PC-3 (cell line): ENCODE measurements around the gene SIN3B. TPM values are rescaled to one million over a fixed set of nuclear protein-coding genes. Genes with fewer than 3 reads are reported as not detected.

ENCODE experiments used
- ATAC-seq: fragments of 200-7000 bp; cut with Tn5 transposase; 2 replicates; pipeline ENCODE4 v1.9.1; 2020; ENCODE audit warnings: mild to moderate bottlenecking, moderate library complexity
- BruUV-seq: library from RNA; stranded (reverse); fragments of 400-500 nt; replicated peaks from 2 replicates; lab custom pipeline; 2021; lab: Mats Ljungman, UMichigan
- CTCF ChIA-PET: fragments of 300-600 bp; sonication (Branson Sonifier 250); formaldehyde crosslinking; loops from one replicate; lab custom pipeline; 2022; ENCODE audit warnings: antibody characterized with exemption; lab: Charles Lee
- POLR2A ChIA-PET: fragments of 300-600 bp; sonication (Branson Sonifier 250); formaldehyde crosslinking; loops from one replicate; lab custom pipeline; 2022; ENCODE audit warnings: antibody characterized with exemption; ENCODE audit not compliant: unreplicated experiment; lab: Charles Lee
- DNase-seq: peaks from one replicate; pipeline ENCODE4 v3.0.0-alpha.2; 2015
- H2AFZ ChIP-seq: fragments of 300-600 bp; sonication (generic); 2 replicates; pipeline ENCODE4 v1.6.0; 2016; ENCODE audit warnings: antibody characterized with exemption, low read length
- H3F3A ChIP-seq: fragments of 300-600 bp; sonication (generic); one replicate; pipeline ENCODE4 v1.6.0; 2017; ENCODE audit warnings: antibody characterized with exemption, low read length, control low read depth, mild to moderate bottlenecking; ENCODE audit not compliant: unreplicated experiment
- H3K27ac ChIP-seq: fragments of 300-600 bp; sonication (generic); 2 replicates; pipeline ENCODE4 v1.5.1; 2016; ENCODE audit warnings: mild to moderate bottlenecking, low read length
- H3K27me3 ChIP-seq: fragments of 300-600 bp; sonication (generic); 2 replicates; pipeline ENCODE4 v1.6.1; 2016; ENCODE audit warnings: low read length, mixed read lengths
- H3K36me3 ChIP-seq: fragments of 300-600 bp; sonication (generic); 2 replicates; pipeline ENCODE4 v1.6.1; 2016; ENCODE audit warnings: low read depth, mixed run types, low read length, mixed read lengths
- H3K4me1 ChIP-seq: fragments of 300-600 bp; sonication (generic); 2 replicates; pipeline ENCODE4 v1.5.1; 2016; ENCODE audit warnings: low read length; ENCODE audit not compliant: insufficient read depth
- H3K4me2 ChIP-seq: fragments of 300-600 bp; sonication (generic); 2 replicates; pipeline ENCODE4 v1.6.0; 2016; ENCODE audit warnings: low read length
- H3K4me3 ChIP-seq: fragments of 300-600 bp; sonication (generic); 2 replicates; pipeline ENCODE4 v1.5.1; 2016; ENCODE audit warnings: mild to moderate bottlenecking, low read length, mixed read lengths
- H3K79me2 ChIP-seq: fragments of 300-600 bp; sonication (generic); 2 replicates; pipeline ENCODE4 v1.6.1; 2017; ENCODE audit warnings: low read length, mixed read lengths
- H3K9ac ChIP-seq: fragments of 300-600 bp; sonication (generic); 2 replicates; pipeline ENCODE4 v1.6.0; 2016; ENCODE audit warnings: mild to moderate bottlenecking, low read length
- H3K9me2 ChIP-seq: fragments of 300-600 bp; sonication (generic); replicated peaks from 2 replicates; pipeline ENCODE4 v1.6.1; 2016; ENCODE audit warnings: mixed run types, low read length, mixed read lengths
- H3K9me3 ChIP-seq: fragments of 300-600 bp; sonication (generic); 2 replicates; pipeline ENCODE4 v1.6.1; 2016; ENCODE audit warnings: low read length, mixed read lengths
- H4K20me1 ChIP-seq: fragments of 300-600 bp; sonication (generic); 2 replicates; pipeline ENCODE4 v1.6.1; 2016; ENCODE audit warnings: low read length, mixed read lengths
- EZH2 ChIP-seq: fragments of 300-600 bp; sonication (generic); IDR thresholded peaks from one replicate; pipeline ENCODE4 v1.6.1; 2017; ENCODE audit warnings: antibody characterized with exemption, mild to moderate bottlenecking, low read length; ENCODE audit not compliant: unreplicated experiment
- EZH2phosphoT487 ChIP-seq: fragments of 300-600 bp; sonication (generic); IDR thresholded peaks from 2 replicates; pipeline ENCODE4 v1.6.1; 2018; ENCODE audit warnings: mild to moderate bottlenecking, antibody characterized with exemption, low read length, borderline replicate concordance
- intact Hi-C: fragments of 100-400 bp; cut with micrococcal nuclease; formaldehyde crosslinking; loops from 2 replicates; pipeline ENCODE4 v1.9.0; 2023
- total RNA-seq: library from RNA; depleted of rRNA; stranded (reverse); fragments of >200 nt; gene quantifications from 2 replicates; pipeline ENCODE4 v1.2.3, GENCODE V29; 2014
- TF ChIP-seq, protein P1 (sequence below): fragments of 300-600 bp; sonication (generic); conservative IDR thresholded peaks from 2 replicates; pipeline ENCODE4 v1.5.1; 2017; ENCODE audit warnings: antibody characterized with exemption, low read depth, mild to moderate bottlenecking, low read length

Gene SIN3B
- total RNA-seq, 1 experiment from 2014 or later = 46.4 TPM

DNA sequence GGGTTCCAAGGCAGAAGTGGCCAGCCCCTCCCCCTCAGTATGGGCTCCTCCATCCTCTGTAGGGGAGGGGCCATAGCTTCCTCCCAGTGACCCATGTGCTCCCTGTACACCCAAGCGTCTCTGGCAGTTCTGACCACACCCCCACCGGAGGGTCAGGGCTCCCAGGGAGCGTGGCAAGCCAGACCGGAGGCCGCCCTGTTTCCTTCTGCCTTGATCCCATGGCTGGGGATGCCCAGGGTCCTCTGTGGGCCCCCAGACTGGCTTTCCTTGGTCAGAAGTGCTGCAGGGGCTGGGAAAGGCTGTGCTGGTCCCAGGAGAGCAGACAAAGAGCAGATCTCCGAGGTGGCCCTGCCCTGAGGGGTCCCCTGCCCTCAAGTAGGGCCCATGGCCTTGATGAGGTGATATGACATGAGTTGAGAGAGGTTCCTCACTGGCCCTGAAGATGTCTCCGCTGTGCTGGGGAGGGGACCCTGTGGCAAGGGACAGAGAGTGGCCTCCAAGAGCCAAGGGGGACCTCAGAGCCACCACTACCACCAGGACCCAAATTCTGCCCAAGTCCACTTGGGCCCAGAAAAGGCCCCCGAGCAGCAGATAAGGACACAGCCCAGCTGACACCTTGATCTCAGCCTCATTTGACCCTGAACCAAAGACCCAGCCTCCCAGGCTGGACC is 51.8 kb downstream of the SIN3B start:
- peaks cover 5% of the 10 kb centered on the region; the same call in 1 of the 2 replicates for H3K9me3 ChIP-seq
- H4K20me1 ChIP-seq = no peaks in the 10 kb centered on the region
- no peak overlapping the region for H3K4me2 ChIP-seq
- no peak overlapping the region for H3K4me3 ChIP-seq
- ChIA-PET POLR2A (no interaction called here), CTCF (no interaction called here)
- H3K9ac ChIP-seq = no peak overlapping the region
- no peak overlapping the region for H3K27ac ChIP-seq
- no peak for ATAC-seq
- H3F3A ChIP-seq = no peaks in the 10 kb centered on the region
- H3K36me3 ChIP-seq = peaks cover 48% of the 10 kb centered on the region
- no peak overlapping the region for H2AFZ ChIP-seq
- TF ChIP-seq, protein P1, sequence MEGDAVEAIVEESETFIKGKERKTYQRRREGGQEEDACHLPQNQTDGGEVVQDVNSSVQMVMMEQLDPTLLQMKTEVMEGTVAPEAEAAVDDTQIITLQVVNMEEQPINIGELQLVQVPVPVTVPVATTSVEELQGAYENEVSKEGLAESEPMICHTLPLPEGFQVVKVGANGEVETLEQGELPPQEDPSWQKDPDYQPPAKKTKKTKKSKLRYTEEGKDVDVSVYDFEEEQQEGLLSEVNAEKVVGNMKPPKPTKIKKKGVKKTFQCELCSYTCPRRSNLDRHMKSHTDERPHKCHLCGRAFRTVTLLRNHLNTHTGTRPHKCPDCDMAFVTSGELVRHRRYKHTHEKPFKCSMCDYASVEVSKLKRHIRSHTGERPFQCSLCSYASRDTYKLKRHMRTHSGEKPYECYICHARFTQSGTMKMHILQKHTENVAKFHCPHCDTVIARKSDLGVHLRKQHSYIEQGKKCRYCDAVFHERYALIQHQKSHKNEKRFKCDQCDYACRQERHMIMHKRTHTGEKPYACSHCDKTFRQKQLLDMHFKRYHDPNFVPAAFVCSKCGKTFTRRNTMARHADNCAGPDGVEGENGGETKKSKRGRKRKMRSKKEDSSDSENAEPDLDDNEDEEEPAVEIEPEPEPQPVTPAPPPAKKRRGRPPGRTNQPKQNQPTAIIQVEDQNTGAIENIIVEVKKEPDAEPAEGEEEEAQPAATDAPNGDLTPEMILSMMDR = no peak
- TF ChIP-seq EZH2 = no peak
- TF ChIP-seq EZH2phosphoT487 = no peak
- BruUV-seq = no TSS peak
- peaks cover 9% of the 10 kb centered on the region for H3K4me1 ChIP-seq
- H3K9me2 ChIP-seq = no peaks in the 10 kb centered on the region
- DNase-seq = no peak
- no peaks in the 10 kb centered on the region for H3K27me3 ChIP-seq
- intact Hi-C loops = no loop called here
- H3K79me2 ChIP-seq = no peaks in the 10 kb centered on the region

GRCh38 chr19:16882146-16882545 is 52.9 kb downstream of the SIN3B start:
- ATAC-seq (no peak), DNase-seq (no peak)
- H4K20me1 ChIP-seq = no peaks in the 10 kb centered on the region
- H3K9me3 ChIP-seq = peaks cover 5% of the 10 kb centered on the region; the same call in 1 of the 2 replicates
- H3K9ac ChIP-seq = no peak overlapping the region
- ChIA-PET CTCF (no interaction called here), POLR2A (no interaction called here)
- no TSS peak for BruUV-seq
- H3K4me3 ChIP-seq = no peak overlapping the region
- no peak overlapping the region for H2AFZ ChIP-seq
- H3F3A ChIP-seq = no peaks in the 10 kb centered on the region
- intact Hi-C loops = no loop called here
- H3K9me2 ChIP-seq = no peaks in the 10 kb centered on the region
- no peak overlapping the region for H3K27ac ChIP-seq
- H3K4me1 ChIP-seq = peaks cover 6% of the 10 kb centered on the region; the same call in 1 of the 2 replicates
- TF ChIP-seq EZH2phosphoT487 (no peak), EZH2 (no peak)
- TF ChIP-seq, protein P1 = no peak
- no peak overlapping the region for H3K4me2 ChIP-seq
- H3K36me3 ChIP-seq = peaks cover 38% of the 10 kb centered on the region
- H3K79me2 ChIP-seq = no peaks in the 10 kb centered on the region
- H3K27me3 ChIP-seq = no peaks in the 10 kb centered on the region

- Histone ChIP-seq H2AFZ (no peak overlapping the region), H3K4me3 (no peak overlapping the region), H3K4me1 (0 out of 2 replicates have a peak, but pooled peaks cover 4% of the 10 kb centered on the region), H3K9me2 (no peaks in the 10 kb centered on the region), H3K27ac (no peak overlapping the region), H3K9me3 (peaks cover 5% of the 10 kb centered on the region; the same call in 1 of the 2 replicates), H3K79me2 (no peaks in the 10 kb centered on the region), H3F3A (no peaks in the 10 kb centered on the region), H3K27me3 (no peaks in the 10 kb centered on the region), H3K4me2 (no peak overlapping the region), H3K36me3 (peaks cover 24% of the 10 kb centered on the region), H4K20me1 (no peaks in the 10 kb centered on the region), H3K9ac (no peak overlapping the region)
- ChIA-PET CTCF (no interaction called here), POLR2A (no interaction called here)
- no peak for ATAC-seq
- intact Hi-C loops = no loop called here
- TF ChIP-seq, protein P1 = no peak
- TF ChIP-seq EZH2 (no peak), EZH2phosphoT487 (no peak)
- DNase-seq = no peak
- BruUV-seq = no TSS peak
Observed at GRCh38 chr19:16883522-16883921, 54.3 kb downstream of the SIN3B start.
